ENCODE measurements around the gene SNX32. TPM values are rescaled to one million over a fixed set of nuclear protein-coding genes. Genes with fewer than 3 reads are reported as not detected.
A peak's percentile ranks its signal among the peaks of the same experiment; 100 is the strongest.

The SNX32 gene
- total and polyA plus RNA-seq, 2 of the 13 experiments (the other 11 are each of a cell fraction or from before 2014, with no cell fraction given), result 0.09 to 0.34 TPM

DNA sequence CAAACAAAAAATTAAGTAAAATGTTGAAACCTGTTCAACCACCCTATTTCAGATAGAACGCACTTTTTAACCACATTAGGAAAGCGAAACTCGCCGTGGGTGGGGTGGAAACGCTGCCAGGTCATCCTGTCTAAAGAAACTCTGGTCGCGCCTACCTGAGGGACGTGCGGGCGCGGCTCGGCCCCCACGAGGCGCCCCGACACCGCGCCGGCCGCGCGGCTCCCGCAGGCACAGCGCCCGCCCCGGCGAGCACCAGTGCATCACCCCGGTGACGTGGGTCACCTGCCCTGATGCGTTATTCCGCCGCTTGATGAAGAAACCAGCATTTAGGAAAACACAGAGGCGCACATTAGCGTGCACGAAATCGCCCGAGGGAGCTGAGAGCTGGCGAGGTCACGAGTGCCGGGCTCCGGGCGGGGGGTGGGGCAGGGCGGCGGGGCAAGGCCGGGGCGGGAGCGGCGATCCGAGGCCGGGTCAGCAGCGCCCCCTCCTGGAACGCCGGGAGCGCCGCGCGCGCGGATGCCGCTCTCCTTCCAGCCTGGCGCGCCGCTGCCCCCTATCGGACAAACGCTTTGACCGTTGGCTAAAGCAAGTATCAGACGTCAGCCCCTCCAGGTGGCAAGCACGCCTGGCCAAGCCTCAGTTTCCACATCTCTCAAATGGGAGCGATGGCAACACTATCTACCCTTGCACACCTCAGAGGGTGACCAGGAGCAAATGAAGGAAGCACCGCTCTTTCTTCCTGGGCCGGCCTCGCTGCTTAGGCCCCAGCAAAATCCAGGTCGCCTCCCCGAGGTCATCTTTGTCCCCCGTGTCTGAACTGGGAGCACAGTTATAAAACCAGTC lies 15.7 kb upstream of the SNX32 start (continued):
- TF ChIP-seq STAG1 (CRISPR knock-in tag; IDR thresholded peaks at IDR 0.05) (peak; percentile 91), MLXIP (CRISPR knock-in tag; IDR thresholded peaks at IDR 0.05; ENCODE audit: borderline replicate concordance) (no peak), MNT (IDR thresholded peaks at IDR 0.05) (no peak), THAP8 (CRISPR knock-in tag; IDR thresholded peaks at IDR 0.05; ENCODE audit: borderline replicate concordance) (no peak), MIXL1 (CRISPR knock-in tag; IDR thresholded peaks at IDR 0.05) (0 out of 2 replicates have a peak, but pooled peaks have one; percentile 37), SATB2 (CRISPR knock-in tag; IDR thresholded peaks at IDR 0.05) (no peak), ZBTB8A (CRISPR knock-in tag; IDR thresholded peaks at IDR 0.05; ENCODE audit: borderline replicate concordance, low read depth) (no peak), ZNF788 (CRISPR knock-in tag; IDR thresholded peaks at IDR 0.05; ENCODE audit: borderline replicate concordance) (peak; percentile 46; the same call in 1 of the 2 replicates), DBP (CRISPR knock-in tag; IDR thresholded peaks at IDR 0.05; ENCODE audit: not compliant biosample characterization) (no peak), IRF9 (CRISPR knock-in tag; IDR thresholded peaks at IDR 0.05; ENCODE audit: borderline replicate concordance) (peak; percentile 27; the same call in 1 of the 2 replicates), DNMT3B (CRISPR knock-in tag; conservative IDR thresholded peaks at IDR 0.05) (no peak), TFDP2 (CRISPR knock-in tag; IDR thresholded peaks at IDR 0.05) (peak; percentile 77), ZSCAN25 (CRISPR knock-in tag; IDR thresholded peaks at IDR 0.05) (0 out of 2 replicates have a peak, but pooled peaks have one; percentile 42), ZNF580 (CRISPR knock-in tag; IDR thresholded peaks at IDR 0.05; ENCODE audit: borderline replicate concordance, low read depth) (peak; percentile 53; the same call in 1 of the 2 replicates), FOSL2 (CRISPR knock-in tag; IDR thresholded peaks at IDR 0.05) (peak; percentile 31; the same call in 1 of the 2 replicates), SP1 (IDR thresholded peaks at IDR 0.05) (no peak), SP1 (CRISPR knock-in tag; IDR thresholded peaks at IDR 0.05) (no peak)
- TF ChIP-seq, protein P1, sequence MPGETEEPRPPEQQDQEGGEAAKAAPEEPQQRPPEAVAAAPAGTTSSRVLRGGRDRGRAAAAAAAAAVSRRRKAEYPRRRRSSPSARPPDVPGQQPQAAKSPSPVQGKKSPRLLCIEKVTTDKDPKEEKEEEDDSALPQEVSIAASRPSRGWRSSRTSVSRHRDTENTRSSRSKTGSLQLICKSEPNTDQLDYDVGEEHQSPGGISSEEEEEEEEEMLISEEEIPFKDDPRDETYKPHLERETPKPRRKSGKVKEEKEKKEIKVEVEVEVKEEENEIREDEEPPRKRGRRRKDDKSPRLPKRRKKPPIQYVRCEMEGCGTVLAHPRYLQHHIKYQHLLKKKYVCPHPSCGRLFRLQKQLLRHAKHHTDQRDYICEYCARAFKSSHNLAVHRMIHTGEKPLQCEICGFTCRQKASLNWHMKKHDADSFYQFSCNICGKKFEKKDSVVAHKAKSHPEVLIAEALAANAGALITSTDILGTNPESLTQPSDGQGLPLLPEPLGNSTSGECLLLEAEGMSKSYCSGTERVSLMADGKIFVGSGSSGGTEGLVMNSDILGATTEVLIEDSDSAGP (CRISPR knock-in tag; IDR thresholded peaks at IDR 0.05; ENCODE audit: borderline replicate concordance), result peak; percentile 78
